Neural cell (in vitro differentiated cells): ENCODE results near the gene UACA.

Experiments
- CTCF ChIP-seq: fragments of 450-650 bp; IDR thresholded peaks from 2 replicates; pipeline ENCODE4 v1.5.1; 2014; ENCODE audit warnings: antibody characterized with exemption, mild to moderate bottlenecking, moderate library complexity; ENCODE audit not compliant: poor library complexity, severe bottlenecking
- EP300 ChIP-seq: fragments of 450-650 bp; conservative IDR thresholded peaks from 2 replicates; pipeline ENCODE4 v1.6.1; 2014; ENCODE audit warnings: antibody characterized with exemption, mild to moderate bottlenecking, moderate library complexity; ENCODE audit not compliant: poor library complexity, severe bottlenecking
- EZH2 ChIP-seq: fragments of 200-600, 300-800 bp; shearing (Covaris generic), sonication (generic); IDR thresholded peaks from 2 replicates; pipeline ENCODE4 v1.6.1; 2014; ENCODE audit warnings: antibody characterized with exemption, low read length, borderline replicate concordance, mild to moderate bottlenecking; ENCODE audit not compliant: insufficient read depth, poor library complexity, severe bottlenecking
- POLR2AphosphoS5 ChIP-seq: IDR thresholded peaks from 2 replicates; pipeline ENCODE4 v1.6.1; 2012
- RAD21 ChIP-seq: fragments of 450-650 bp; conservative IDR thresholded peaks from 2 replicates; pipeline ENCODE4 v1.6.1; 2014; ENCODE audit warnings: antibody characterized with exemption, mild to moderate bottlenecking, moderate library complexity
- REST ChIP-seq: IDR thresholded peaks from 2 replicates; pipeline ENCODE4 v1.6.1; 2012; ENCODE audit warnings: borderline replicate concordance
- SMC3 ChIP-seq: fragments of 450-650 bp; conservative IDR thresholded peaks from 2 replicates; pipeline ENCODE4 v1.6.1; 2014; ENCODE audit warnings: antibody characterized with exemption, mild to moderate bottlenecking, moderate library complexity; ENCODE audit not compliant: poor library complexity

- TF ChIP-seq CTCF (no peak), EP300 (no peak), REST (no peak), SMC3 (no peak), EZH2 (no peak), POLR2AphosphoS5 (no peak), RAD21 (no peak)
Observed at GRCh38 chr15:70632491-70633102, 130.8 kb downstream of the UACA start.
